ENCODE results near the gene DVL2.

DNA sequence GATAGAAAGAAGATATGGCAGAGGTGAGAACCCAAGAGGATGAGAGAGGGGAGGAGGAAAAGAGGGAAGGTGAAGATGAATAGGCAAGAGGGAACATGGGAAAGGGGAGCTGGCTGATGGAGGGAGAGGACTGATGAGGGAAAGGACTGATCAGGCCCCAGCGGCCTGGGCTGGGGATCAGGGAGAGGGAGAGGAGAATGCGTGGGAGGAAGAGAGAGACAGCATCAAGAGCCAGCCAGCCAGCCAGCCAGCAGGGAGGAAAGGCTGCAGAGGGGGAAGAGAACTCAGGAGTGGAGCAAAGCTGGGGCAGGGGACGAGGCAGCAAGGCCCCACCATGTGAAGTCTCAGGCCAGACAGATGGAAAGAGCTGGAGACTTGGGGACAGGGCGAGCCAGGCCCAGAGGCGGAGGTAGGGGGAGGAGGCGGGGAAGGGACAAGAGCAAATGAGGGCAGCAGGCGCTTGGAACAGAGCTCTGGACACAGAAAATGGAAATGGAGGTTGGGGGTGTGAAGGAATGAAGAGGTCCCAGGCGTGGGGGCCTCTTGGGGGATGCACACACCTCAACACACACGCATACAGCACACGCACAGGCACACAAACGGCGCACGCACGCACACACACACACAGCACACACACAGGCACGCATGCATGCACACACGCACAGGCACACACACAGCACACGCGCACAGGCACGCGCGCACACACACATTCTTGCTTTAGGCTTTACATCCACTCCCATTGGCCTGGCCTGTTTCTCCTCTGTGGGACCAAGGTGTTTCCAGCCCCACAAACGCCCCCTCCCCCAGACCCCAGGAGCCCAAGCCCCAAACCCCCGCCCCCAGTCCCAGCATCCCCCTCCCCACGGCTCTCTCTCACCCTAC, 27.0 kb downstream of the DVL2 start:
- no peak for TF ChIP-seq ZFP3 (CRISPR knock-in tag; IDR thresholded peaks at IDR 0.05)
- no peak for TF ChIP-seq TOX (CRISPR knock-in tag; IDR thresholded peaks at IDR 0.05; ENCODE audit: borderline replicate concordance)
- no peak for TF ChIP-seq ZFP30 (CRISPR knock-in tag; IDR thresholded peaks at IDR 0.05)
- no peak for TF ChIP-seq ARNTL (CRISPR knock-in tag; IDR thresholded peaks at IDR 0.05; ENCODE audit: borderline replicate concordance, low read depth)
- TF ChIP-seq RARB (CRISPR knock-in tag; IDR thresholded peaks at IDR 0.05), result no peak
- no peak for TF ChIP-seq ZNF8 (CRISPR knock-in tag; IDR thresholded peaks at IDR 0.05)
